ENCODE data around the gene COL16A1.

COL16A1 gene

DNA sequence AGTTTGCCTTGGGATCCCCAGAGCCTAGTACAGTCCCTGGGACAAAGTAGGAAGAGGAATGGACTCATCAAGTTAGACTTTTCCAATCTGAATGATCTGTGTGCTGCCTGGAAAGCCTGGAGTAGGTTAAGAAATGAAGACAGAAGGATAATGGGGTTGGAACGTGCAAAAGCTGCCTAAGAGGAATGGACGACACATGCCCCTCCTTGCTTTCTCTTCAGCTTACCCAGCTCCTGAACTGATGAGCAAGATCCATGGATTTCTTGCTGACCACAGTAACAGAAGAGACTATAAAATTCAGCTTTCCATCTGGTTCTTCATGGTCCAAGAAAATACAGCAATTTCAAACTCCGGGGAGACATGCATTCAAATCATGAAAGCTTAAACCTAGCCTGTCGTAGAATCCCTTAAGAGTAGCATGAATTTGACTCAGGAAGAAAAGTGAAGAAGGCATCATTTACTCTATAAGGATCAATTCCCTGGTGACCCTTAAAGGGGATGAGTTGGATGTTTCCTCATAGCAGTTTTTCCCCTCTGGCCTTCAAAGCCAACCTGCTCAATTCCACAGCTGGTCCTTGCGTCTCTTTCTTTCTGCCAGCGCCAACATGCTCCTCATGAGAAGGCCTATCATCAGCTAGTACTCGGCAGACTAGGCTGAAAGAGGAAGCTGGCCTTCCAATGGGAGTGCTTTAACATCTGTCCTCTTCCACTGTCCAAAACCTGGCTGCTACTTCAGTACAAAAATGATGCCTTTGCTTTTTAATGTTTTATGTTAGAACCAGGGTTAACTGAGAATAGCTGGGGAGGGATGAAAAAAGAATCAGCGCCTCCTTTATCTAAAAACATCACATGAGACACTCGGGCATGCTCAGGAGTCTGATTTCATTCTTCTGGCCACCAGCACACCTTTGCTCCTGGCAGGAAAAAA is 53.4 kb downstream of the COL16A1 start:
- no peak overlapping the region for H3K4me3 ChIP-seq (ENCODE audit: low read depth, low read length)
- TF ChIP-seq, protein P1, sequence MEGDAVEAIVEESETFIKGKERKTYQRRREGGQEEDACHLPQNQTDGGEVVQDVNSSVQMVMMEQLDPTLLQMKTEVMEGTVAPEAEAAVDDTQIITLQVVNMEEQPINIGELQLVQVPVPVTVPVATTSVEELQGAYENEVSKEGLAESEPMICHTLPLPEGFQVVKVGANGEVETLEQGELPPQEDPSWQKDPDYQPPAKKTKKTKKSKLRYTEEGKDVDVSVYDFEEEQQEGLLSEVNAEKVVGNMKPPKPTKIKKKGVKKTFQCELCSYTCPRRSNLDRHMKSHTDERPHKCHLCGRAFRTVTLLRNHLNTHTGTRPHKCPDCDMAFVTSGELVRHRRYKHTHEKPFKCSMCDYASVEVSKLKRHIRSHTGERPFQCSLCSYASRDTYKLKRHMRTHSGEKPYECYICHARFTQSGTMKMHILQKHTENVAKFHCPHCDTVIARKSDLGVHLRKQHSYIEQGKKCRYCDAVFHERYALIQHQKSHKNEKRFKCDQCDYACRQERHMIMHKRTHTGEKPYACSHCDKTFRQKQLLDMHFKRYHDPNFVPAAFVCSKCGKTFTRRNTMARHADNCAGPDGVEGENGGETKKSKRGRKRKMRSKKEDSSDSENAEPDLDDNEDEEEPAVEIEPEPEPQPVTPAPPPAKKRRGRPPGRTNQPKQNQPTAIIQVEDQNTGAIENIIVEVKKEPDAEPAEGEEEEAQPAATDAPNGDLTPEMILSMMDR (IDR thresholded peaks at IDR 0.05; ENCODE audit: low read depth, low read length, missing control alignments): no peak

DNA sequence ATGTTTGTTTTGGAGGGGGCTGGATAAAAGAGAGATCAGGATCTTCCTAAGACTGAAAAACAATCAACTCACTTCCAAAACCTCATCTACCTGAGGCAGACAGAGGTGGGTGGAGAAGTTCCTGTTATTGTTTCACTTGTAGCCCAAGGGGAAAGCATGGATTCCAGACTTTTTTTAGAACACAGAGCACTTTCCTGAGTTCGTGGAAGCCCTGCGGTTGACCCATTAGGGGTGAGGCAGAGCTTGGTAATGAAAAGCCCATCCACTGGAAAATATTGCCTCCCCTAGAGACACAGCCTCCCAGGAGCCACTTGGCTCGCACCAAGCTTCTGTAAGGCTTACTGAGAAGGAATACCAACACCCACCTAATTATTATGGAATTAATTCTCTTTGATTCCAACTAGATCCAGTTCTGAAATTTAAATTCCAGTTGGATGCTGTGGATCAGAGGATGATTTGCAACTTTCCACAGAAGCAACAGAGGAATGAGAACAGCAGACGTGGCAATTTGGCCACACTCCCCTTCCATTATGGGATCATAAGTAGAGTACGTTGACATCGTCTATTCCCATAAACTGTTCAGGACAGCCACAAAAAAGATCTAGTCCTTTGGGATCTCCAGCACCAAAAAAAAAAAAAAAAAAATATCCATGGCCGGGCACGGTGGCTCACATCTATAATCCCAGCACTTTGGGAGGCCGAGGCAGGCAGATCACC is 55.0 kb downstream of the COL16A1 start:
- TF ChIP-seq, protein P1 (IDR thresholded peaks at IDR 0.05; ENCODE audit: low read depth, low read length, missing control alignments): no peak
- no peak overlapping the region for H3K4me3 ChIP-seq (ENCODE audit: low read depth, low read length)
- DNase-seq (ENCODE audit: low read depth): no peak

More for the DNA sequence above, 53.4 kb downstream of the COL16A1 start:
- no peak for DNase-seq (ENCODE audit: low read depth)

DNA sequence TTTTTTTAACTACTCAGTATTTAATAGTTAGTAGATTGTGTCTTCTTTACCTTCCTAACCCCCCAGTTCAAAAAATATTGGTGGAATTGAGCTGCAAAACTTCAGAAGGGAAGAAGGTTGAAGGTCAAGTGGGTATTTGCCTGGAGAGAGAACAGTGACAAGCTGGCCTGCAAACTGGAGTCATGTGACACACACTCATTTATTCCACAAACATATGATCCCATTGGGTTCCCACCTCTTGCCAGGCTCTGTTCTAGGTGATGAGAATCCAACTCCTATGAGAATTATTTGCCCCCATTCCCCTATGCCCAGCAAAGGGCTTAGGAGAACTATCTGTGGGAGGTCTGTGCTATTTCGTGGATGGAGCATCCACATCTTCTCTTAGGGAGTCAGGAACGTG is 55.6 kb downstream of the COL16A1 start:
- no peak overlapping the region for H3K4me3 ChIP-seq (ENCODE audit: low read depth, low read length)
- TF ChIP-seq, protein P1 (IDR thresholded peaks at IDR 0.05; ENCODE audit: low read depth, low read length, missing control alignments): no peak
- DNase-seq (ENCODE audit: low read depth): no peak

DNA sequence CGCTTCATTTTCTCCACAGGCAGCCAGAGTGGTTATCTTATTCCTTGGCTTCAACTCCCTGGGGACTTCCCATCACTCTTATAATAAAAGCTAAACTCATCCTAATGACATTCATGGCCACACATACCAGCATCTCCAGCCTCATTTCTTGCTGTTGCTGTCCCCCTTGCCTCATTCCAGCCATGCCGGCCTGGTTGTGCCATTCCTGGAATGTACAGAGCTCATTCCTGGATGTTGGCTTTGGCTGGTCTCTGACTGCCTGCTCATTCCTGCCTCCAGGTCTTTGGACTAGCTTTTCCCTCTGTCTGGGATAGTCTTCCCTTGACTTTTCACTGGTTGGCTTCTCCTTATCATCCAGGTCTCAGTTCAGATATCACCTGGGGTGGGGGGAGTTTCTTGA is 56.7 kb downstream of the COL16A1 start:
- H3K4me3 ChIP-seq (ENCODE audit: low read depth, low read length): no peak overlapping the region
- TF ChIP-seq, protein P1 (IDR thresholded peaks at IDR 0.05; ENCODE audit: low read depth, low read length, missing control alignments): no peak
- no peak for DNase-seq (ENCODE audit: low read depth)

DNA sequence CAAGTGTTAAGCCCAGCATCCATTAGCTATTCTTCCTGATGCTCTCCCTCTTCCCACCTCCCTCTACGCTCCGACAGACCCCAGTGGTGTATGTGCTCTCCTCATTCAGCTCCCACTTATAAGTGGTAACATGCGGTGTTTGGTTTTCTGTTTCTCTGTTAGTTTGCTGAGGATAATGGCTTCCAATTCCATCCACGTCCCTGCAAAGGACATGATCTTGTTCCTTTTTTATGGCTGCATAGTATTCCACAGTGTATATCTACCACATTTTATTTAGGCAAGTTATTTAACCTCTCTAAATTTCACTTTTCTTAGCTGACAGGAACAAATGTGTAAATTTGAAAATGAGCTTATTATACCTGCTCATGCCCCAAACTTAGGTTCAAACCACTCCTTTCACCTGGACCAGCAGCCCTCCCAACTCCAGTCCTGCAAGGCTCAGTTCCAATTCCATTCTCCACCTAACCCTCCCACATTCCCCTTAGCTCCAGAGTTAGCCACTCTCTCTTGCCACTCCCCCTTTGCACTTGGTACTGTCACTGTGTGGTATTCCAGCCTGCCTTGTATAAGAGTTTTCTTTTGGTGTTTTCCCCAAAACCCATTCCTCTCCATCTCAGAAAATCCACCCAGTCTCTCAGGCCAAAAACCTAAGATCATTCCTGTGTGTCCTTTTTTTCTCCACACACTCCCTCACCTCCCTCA is 57.4 kb downstream of the COL16A1 start:
- TF ChIP-seq, protein P1 (IDR thresholded peaks at IDR 0.05; ENCODE audit: low read depth, low read length, missing control alignments): no peak

DNA sequence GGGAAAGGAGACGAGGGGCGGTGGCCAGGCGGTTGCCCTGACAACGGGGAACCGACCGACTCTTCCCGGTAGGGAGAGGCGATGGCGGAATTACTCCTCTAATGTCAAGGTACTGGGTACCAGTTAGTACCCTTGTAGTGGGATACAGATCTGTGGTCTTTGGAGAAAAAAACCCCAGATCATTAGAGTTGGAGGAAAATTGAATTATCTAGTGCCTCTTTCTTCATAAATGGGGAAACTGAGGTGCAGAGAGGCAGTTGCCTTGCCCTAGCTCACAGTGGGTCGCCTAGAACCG is 58.6 kb downstream of the COL16A1 start:
- H3K4me3 ChIP-seq (ENCODE audit: low read depth, low read length): peak overlapping the region; percentile 94
- no peak for DNase-seq (ENCODE audit: low read depth)
- TF ChIP-seq, protein P1 (IDR thresholded peaks at IDR 0.05; ENCODE audit: low read depth, low read length, missing control alignments): no peak

More for the DNA sequence above, 57.4 kb downstream of the COL16A1 start:
- no peak overlapping the region for H3K4me3 ChIP-seq (ENCODE audit: low read depth, low read length)
- DNase-seq (ENCODE audit: low read depth): no peak
